Measurements from ENCODE around the gene METTL14.

METTL14 gene

DNA sequence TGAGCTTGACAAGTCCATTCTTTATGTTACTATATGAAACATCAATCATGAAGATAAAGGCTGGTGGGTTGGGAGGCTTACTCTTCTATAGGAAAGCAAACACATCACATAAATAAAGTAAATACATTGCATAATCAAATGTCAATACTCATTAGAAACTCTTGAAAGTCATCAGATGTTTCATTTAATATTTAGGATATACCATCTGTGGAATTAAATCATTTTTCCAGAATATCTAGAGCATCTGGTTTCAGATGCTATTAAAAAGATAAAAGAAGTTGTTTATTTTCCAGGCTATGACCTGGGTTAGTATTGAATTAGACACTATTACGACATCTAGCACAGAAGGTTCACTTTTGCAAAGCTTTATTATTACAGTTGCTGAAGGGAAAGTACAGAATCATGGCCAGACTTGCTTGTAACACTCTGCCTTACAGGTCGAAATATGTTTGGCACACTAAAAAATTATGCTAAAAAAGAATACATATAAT, 72.6 kb downstream of the METTL14 start:
- peak; percentile 95 for DNase-seq (ENCODE audit: low read depth)
- TF ChIP-seq, protein P1, sequence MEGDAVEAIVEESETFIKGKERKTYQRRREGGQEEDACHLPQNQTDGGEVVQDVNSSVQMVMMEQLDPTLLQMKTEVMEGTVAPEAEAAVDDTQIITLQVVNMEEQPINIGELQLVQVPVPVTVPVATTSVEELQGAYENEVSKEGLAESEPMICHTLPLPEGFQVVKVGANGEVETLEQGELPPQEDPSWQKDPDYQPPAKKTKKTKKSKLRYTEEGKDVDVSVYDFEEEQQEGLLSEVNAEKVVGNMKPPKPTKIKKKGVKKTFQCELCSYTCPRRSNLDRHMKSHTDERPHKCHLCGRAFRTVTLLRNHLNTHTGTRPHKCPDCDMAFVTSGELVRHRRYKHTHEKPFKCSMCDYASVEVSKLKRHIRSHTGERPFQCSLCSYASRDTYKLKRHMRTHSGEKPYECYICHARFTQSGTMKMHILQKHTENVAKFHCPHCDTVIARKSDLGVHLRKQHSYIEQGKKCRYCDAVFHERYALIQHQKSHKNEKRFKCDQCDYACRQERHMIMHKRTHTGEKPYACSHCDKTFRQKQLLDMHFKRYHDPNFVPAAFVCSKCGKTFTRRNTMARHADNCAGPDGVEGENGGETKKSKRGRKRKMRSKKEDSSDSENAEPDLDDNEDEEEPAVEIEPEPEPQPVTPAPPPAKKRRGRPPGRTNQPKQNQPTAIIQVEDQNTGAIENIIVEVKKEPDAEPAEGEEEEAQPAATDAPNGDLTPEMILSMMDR (conservative IDR thresholded peaks at IDR 0.05; ENCODE audit: low read depth, low read length), result no peak
- H3K4me3 ChIP-seq (ENCODE audit: low read depth, low read length), result no peak overlapping the region

DNA sequence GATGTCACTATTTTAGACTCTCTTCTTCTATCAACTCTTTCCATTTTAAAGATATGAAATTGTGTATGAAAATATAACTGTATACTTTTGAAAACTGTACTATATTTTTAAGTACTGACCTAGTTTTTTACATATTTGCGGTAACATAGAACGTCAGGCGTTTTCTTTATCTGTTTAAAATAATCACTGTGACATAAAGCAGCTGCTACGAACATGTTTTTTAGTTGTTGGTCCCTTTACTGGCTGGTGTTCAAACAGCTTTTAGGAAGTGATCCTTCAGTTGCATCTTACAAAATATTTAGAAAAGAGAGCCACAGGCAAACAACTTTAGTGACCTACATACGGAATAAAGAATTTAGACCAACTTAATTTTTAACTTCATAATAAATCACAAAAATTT, 73.1 kb downstream of the METTL14 start:
- DNase-seq (ENCODE audit: low read depth), result peak; percentile 94
- TF ChIP-seq, protein P1 (conservative IDR thresholded peaks at IDR 0.05; ENCODE audit: low read depth, low read length), result no peak
- no peak overlapping the region for H3K4me3 ChIP-seq (ENCODE audit: low read depth, low read length)

DNA sequence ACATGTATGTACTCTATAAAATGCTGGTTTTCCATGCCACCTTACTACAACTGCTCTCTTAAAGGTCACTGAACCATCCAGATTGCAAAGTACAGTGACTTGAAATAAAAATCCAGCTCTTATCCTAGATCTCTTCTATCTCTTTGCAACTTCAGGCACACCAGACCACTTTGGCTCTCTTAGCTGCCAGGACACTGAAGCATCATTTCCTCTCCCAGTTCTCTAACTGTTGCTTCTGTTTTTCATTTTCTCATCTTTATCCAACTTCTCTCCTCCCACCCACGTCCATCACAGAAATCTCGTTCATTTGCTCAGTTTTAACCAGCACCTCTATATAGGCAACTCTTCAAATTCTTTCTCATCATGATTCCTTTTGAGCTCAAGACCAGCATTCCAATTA, 74.3 kb downstream of the METTL14 start:
- TF ChIP-seq, protein P1 (conservative IDR thresholded peaks at IDR 0.05; ENCODE audit: low read depth, low read length), result no peak
- H3K4me3 ChIP-seq (ENCODE audit: low read depth, low read length), result no peak overlapping the region
- no peak for DNase-seq (ENCODE audit: low read depth)

DNA sequence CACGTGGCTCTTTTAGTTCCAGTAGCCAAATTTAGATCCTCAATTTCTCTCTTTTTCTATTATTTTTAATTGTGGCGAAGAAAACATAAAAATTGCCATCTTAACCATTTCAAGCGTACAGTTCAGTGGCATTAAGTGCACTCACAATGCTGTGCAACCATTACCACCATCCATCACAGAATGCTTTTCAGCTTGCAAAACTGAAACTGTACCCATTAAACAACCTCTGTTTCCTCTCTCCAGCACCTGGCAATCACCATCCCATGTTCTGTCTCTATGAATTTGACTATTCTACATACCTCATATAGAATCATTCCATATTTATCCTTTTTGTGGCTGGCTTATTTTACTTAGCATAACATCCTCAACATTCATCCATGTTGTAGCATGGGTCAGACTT, 74.9 kb downstream of the METTL14 start:
- DNase-seq (ENCODE audit: low read depth), result no peak
- H3K4me3 ChIP-seq (ENCODE audit: low read depth, low read length), result no peak overlapping the region
- TF ChIP-seq, protein P1 (conservative IDR thresholded peaks at IDR 0.05; ENCODE audit: low read depth, low read length), result no peak

DNA sequence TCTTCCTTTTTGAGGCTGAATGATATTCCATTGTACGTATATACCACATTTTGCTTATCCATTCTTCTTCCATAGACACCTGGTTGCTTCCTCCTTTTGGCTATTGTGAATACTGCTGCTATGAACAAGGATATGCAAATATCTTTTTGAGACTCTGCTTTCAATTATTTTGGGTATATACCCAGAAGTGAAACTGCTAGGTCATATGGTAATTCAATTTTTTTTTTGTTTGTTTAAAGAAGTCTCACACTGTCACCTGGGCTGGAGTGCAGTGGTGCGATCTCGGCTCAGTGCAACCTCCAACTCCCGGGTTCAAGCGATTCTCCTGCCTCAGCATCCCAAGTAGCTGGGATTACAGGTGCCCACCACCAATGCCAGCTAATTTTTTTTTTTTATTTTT, 75.3 kb downstream of the METTL14 start:
- no peak overlapping the region for H3K4me3 ChIP-seq (ENCODE audit: low read depth, low read length)
- TF ChIP-seq, protein P1 (conservative IDR thresholded peaks at IDR 0.05; ENCODE audit: low read depth, low read length), result no peak
- DNase-seq (ENCODE audit: low read depth), result no peak

DNA sequence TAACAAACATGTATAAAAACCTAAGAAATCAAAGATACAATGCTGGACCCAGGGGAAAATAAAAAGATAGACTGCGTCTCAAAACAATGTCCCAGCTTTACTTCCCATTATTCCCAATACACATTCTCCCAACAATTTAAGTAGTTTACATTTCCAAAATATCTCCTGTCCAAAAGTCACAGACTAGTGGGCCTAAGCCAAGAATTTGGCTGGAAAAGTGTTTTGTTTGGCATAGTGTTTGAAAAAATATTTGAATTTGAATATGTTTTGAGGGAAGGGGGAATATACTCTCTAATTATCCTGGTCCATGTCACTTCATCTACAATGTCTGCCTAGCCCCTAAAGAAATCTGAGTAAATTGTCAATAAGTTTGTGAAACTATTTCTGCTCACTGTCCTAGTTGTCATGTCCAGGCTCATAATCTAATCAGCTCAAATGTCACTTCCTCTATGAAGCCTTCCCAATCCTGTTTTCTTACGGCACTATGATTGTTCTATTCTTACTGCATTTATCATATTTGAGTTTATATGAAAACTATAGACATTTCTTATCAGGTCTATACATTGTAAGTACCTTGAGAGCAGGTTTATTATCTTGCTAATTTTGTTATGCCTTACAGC, 76.3 kb downstream of the METTL14 start:
- no peak for DNase-seq (ENCODE audit: low read depth)
- TF ChIP-seq, protein P1 (conservative IDR thresholded peaks at IDR 0.05; ENCODE audit: low read depth, low read length), result no peak

DNA sequence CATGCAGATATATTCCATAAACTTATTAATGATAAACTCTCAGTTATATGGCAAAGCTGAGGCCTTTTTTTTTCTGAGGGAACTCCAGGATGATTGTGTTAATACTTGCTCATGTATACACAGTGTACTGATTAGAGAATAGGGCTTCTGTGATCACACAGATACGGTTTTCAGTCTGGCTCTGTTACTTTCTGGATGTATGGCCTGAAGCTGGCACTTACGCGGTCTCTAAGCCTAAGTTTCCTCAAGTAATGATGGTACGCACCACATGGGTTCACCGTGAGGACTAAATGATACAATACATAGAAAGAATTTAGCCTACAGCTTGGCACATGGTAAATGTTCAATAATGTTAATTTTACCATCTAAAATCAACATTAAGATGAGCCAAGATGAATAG, 77.0 kb downstream of the METTL14 start:
- TF ChIP-seq, protein P1 (conservative IDR thresholded peaks at IDR 0.05; ENCODE audit: low read depth, low read length), result no peak
- DNase-seq (ENCODE audit: low read depth), result no peak
- no peak overlapping the region for H3K4me3 ChIP-seq (ENCODE audit: low read depth, low read length)

More for the DNA sequence above, 76.3 kb downstream of the METTL14 start:
- H3K4me3 ChIP-seq (ENCODE audit: low read depth, low read length), result no peak overlapping the region
